ENCODE measurements around the gene ZC3HAV1L. TPM values are rescaled to one million over a fixed set of nuclear protein-coding genes. Genes with fewer than 3 reads are reported as not detected.

The ZC3HAV1L gene
- total RNA-seq = 50.3 and 55.2 TPM in 2 replicates

GRCh38 chr7:139035586-139036353, at the start of gene ZC3HAV1L:
Gene ZC3HAV1L (minus strand): TSS chr7:139036042. CDS start chr7:139036017, 25 bp downstream.

GRCh38 chr7:138981332-138982203, 54.3 kb downstream of the ZC3HAV1L start, which contains the start of gene KIAA1549:
Gene KIAA1549 (minus strand): TSS chr7:138981389. CDS start chr7:138981269, 120 bp downstream.

Other genes with a start within 250 kb of the ZC3HAV1L start
- not detected in 2 replicates for gene TMEM213, start 238.0 kb downstream of the ZC3HAV1L start, total RNA-seq
- under 0.01 and 4.1 TPM in 2 replicates for gene ATP6V0A4, start 237.8 kb downstream of the ZC3HAV1L start, total RNA-seq
- gene KIAA1549, start 54.7 kb downstream of the ZC3HAV1L start, total RNA-seq = 8.2 and 14.3 TPM in 2 replicates
- 20.8 and 32.6 TPM in 2 replicates for gene ZC3HAV1, start 73.7 kb upstream of the ZC3HAV1L start, total RNA-seq
- 9.0 and 12.2 TPM in 2 replicates for gene UBN2, start 195.2 kb upstream of the ZC3HAV1L start, total RNA-seq

Measured in placental epithelial cell (primary cell).